ENCODE data around the gene APOB.

The APOB gene

DNA sequence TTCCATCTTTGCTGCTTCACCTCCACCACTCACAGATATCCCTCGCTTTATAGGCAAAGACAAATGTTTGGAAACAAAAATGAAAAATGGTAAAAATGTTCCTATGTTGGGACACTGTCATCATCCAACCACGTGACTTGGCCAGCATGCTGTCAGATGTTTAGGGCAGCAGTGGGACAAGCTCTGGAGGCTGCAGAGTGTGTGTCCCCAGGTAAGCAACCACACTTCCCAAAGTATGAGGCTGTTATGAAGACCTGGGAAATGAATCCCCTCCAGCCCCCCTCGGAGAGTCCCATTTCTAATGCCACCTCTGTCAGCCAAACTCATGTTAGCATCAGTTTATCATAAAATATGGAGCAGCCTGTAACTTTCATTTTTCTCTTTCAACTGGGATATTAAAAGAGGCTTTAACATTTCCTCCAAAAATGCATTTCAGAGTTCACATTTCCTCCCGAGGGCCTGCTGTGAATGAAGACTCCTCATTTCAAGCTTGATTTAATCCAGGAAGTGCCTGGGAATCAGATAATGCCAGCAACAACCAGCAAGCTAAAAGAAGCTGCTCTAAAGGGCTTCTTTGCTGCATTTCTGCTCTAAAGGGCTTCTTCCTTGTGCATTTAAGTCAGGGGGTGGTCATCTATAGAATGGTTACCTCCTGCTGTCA, 66.2 kb downstream of the APOB start:
- no peak for DNase-seq

DNA sequence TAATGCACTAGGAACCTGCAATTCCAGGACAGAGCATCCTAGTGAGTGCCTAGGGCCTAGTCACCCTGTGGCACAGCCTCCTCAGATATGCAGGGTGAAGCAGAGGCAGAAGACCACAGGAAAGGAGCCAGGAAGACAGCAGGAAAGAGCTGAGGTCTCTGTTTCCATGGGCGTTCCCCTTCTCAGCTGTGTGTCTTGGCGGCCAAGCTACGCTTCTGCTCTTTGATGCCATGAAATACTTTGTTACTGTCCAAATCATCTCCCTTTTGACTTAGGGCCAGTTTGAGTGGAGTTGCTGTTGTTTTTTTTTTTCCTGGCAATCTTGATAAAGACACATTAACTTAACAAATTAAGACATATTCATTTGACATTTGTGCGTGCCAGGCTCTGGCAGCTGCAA, 67.3 kb downstream of the APOB start:
- no peak for DNase-seq

DNA sequence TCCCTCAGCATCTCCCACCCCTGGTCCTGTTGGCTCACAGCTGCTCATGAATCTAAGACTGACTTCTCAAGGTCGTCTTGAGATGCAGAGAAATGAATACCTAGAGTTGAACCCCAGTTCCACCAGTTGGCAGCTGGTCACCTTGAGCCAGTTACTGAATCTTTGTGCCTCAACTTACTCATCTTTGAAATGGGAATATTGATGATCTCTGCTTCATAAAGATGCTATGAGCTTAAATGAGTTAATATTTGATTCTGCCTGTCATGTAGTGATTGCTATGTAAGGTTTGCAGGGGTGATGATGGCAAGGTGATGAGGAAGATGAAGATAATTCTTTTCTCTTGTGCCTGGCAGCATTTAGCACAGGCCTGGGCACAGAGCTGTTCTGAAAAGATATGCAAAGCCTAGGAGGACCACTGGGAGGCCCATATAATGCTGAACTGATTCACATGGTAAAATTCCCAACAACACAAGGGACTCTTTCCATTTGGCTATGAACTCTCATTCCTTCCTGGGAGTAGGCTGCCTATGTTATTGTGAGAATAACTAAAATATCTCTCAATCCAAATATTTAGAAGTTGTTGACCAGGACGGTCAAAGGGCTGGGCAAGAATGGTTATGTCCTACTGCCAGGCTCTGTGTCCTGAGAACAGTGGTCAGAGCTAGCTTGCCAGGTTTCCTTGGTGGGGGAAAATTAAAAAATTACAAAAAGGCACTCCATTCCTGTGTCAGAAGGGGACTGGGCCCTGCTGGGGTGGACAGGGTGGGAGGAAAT, 70.9 kb downstream of the APOB start:
- DNase-seq = no peak

DNA sequence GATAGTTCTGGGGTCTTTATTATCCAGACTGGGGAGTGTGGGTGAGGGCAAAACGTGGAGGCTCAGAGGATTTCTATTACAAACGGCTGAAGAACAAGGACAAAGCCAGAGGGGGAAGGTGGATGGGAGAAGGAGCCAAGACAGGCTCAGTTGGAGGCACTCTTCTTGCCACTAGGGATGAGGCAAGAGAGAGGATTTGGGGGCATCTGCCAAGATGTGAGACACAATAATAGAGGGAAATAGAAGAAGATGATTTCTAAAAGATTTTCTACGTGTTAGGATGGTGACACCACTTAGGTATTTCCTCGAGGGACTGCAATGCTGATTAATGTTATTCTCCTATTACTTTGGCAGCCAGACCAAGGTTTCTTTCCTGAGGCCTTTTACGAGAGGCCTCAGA, 71.8 kb downstream of the APOB start:
- no peak for DNase-seq

DNA sequence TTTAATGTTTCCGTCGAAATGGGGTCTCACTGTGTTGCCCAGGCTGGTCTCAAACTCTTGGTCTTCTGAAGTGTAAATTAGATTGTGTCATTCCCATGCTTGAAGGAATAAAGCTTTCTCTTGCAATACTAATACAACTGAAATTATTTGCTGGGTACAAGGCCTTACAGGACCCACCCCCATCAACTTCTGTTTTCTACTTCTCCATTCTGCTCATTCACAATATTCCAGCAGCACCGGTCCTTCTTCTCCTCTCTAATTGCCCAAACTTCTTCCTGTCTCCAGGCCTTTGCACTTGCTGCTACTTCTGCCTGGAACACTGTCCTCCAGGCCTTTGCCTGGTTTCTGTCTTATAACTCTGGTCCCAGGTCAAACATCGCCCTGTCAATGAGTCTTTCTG, 73.8 kb downstream of the APOB start:
- DNase-seq = peak; percentile 21 to 56 (median 41)

DNA sequence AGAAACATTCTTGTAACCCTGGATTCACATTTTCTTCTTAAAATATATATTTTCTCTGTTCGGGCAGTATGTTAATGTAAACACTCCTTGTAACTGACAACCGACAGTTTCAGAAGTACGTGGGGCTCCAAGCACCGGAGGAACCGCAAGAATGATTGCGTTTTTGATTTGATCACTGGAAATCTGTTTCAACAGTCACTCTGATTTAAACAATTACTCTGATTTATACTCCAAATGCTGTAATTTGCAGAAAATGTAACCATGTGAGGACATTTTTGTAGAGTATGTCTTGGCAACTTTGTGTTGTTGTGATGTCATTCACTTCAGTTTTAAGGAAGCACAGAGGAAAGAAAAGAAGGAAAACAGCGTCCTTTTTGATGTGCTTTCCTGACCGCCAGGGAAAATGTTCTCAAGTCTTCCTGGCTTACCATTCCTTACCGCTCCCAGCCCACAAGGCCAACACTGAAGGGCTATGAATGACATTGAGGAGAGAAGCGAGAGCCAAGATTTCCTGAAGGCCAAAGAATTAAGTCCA, 77.7 kb downstream of the APOB start:
- DNase-seq = no peak

DNA sequence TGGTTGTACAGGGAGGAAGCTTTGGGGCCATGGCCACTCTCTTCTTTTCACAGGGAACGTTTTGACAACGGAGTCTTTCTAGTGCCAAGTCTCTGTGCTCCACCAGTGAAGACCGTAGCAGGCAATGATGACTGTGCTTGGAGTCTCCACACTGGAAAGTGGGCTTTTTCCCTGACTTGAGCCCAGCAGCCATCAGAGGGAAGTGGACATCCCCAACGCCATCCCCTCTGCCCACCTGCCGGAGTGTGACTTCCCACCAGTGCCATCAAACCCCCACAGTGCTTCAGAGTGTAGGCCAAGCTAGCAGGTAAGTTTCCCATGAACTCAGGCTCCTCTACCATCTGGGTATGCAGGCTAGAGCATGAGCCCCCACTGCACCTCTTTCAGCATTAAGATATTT, 78.7 kb downstream of the APOB start:
- no peak for DNase-seq

DNA sequence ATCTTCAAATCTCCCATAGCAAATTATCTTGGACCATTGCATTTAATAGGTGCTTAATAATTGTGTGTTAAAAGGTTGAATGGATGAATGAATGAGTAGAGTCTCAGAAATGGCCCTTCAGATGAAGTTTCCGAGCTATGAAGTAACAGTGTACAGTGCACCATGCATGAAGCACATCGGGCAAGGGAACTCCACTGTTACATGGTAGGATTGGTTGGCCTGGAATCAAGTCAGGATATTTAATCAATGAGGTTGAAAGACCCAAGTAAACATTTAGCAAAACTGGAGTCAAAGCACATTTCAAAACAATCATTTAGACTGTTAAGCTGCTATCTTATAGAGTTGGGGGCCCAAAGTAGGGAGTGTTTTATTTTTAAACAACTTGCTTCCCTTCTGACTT, 80.0 kb downstream of the APOB start:
- no peak for DNase-seq

DNA sequence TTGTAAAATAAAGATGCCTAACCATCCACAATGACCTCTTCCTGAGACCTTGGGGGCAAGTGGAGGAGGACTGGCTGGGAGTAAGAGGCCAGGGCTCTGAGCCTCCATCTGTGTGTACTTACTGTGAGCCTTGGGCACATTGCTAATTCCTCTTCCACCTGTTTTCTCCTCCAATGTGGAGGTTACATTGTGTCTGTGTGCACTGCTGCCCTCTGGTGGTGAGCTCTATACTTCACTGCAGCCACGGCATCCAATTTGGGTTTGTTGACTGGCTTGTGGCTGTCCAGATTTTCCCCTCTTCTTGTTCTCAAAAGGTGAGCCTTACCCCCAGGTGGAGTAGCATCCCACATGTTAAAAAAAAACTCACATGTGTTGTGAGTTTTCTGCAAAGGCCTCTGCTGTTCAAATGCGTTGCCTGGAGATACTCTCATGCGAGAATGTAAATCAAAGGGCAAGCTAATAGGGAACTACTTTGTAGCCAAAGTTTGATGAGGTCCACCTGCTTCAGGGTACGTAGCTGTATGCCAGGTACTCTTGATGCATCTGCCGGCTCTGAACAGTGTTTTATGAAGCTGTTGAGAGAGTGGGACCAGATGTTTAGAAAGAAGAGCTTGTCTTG, 80.8 kb downstream of the APOB start:
- DNase-seq = peak; percentile 69 to 83 (median 80)

DNA sequence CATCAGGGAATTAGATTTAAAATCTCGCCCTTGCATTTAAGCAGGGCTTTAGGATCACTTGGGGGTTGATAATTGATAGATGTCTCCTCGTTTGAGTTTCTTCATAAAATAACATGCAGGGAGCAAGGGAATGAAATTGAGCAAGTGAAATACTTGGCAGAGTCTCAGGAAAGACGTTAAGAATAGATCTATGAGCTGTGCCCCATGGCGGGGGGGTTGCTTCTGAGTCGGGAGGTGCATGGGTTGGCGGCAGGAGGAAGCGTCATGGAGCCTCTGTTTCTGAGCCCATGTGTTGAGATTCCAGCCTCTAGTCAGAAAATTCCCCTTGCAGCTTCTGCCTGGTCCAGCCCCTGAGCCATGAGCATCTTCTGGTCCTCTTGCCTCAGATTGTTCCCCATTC, 82.0 kb downstream of the APOB start:
- no peak for DNase-seq

DNA sequence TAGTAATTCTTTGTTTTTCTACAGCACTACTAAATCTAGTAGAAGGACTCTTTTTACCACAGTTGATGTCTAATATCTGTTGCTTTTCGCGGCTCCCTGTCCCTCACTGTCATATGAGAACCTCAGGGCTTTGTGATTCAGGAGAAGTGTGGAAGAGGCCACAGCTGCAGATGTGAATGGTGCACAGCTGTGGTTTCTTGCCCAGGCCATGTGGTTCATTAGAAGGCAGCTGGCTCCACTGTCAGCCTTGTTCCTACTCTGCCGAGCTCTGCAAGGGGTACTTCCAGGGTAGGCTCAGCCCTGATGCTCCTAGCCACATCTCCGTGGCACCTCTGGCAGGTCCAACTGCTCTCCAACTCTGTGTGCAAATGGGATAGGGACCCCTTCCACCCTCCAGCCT, 83.9 kb downstream of the APOB start:
- DNase-seq = no peak

DNA sequence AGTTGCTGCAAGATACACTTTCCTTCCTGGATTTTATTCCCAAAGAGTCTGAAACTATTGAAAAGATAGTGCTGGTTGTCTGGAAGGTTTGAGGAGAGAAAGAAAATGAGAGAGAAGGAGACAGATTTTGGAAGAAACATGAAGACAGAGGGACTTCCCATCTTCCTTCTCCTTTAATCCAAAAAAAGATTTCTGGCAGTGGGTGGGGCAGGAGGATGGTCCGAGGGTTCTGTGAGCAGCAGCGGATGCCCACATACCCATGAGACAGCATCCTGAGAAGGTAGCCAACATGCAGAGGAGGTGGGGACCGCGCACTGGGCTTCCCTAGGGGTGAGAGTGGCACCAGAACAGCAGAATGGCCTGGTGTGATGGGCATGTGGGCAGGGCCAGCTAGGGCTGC, 84.6 kb downstream of the APOB start:
- DNase-seq = no peak

DNA sequence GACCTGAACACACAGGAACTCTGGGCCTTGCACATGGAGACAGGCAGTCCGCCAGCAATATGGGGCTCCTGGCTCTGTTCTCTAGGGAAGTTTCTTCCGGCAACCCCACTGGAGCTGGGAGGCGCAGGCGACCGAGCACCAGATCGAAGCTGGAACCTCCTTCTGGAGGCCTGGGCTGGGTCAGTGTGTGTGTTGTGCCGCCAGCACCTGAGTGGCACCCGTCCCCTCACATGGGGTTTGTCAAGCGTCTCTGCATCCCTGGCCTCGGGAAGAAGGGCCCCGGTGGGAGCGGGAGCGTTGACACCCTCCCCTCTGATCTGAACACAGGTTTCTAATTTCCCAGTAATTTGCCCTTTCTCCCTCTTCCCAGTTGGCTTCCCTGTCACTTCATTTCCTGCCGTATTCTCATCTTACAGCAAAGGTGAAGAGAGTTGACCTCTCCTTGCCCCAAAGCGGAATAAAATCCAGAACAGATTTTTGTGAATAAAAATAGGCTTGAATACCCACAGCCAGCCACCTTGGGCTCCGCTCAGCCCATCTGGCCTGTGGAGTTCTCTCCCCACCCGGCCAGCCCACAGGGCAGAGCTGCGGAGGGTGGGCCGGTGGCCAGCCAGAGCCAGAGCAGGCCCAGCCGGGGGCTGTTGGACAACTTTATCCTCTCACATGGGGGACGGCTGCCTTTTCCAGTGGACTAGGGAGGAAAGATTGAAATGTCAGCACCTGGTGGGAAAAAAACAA, 85.9 kb downstream of the APOB start:
- DNase-seq = no peak

DNA sequence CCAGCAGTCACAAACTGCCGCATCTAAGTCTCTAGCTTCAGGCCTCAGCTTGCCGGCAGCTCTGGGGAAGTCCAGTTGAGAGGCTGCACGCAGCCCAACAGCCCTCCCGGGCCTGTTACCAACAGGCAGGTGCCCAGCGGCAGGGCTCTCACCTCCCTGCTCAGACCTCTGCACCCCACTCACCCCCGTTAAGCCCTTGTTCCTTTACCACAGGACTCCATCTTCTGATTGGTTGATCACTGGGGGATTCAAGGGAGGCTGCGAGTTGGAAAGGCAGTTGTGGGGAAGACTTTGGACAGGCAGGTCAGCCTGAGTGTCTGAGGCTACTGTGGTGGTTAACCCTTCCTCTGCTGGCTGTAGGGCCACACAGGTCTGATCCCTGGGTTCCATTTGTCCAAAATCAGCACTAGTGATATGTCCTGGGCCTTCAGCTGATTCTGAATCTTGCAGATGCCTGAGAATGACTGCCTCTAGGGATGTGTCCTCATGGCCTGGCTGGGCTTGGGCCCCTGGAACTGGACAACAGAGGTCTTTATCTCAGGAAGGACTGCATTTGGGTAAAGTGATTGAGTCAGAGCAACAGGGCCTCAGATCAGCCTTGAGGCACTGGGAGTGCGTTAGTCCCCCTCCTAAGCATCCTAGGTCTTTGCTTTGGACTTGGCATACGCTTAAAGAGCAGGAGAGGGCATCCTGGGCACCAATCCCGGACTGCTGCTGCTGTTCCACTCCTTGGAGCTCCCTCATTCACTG, 88.4 kb downstream of the APOB start:
- no peak for DNase-seq

DNA sequence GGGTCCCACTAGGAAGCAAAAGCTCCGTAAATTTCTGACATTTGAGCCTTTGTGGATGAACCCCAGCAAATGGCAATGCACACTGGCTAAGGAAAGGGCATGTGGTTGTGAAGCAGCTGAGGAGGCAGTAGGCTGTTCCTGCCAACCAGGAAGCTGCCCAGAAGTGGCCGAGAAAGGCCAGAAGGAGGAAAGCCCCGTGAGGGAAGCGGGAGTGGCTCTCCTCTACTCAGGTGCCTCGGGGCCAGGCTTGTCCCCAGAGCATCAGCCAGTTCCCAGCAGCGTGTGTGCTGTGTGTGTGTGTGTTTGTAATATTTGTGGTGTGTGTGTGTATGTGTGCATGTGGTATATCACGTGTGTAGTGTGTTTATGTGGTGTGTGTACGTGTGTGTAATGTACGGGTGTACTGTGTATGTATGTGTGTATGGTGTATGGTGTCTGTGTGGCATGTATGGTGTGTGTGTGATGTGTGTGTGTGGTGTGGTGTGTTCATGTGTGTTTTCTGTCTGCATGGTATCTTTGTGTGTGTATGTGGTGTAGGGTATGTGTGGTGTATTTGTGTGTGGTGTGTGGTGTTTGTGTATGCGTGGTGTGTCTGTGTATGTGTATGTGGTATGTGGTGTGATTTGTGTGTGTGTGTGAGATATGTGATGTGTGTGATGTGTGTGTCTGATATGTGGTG, 90.6 kb downstream of the APOB start:
- no peak for DNase-seq

All from suppressor macrophage (primary cell).